Measurements from ENCODE around the gene KDM2A.

Gene KDM2A

DNA sequence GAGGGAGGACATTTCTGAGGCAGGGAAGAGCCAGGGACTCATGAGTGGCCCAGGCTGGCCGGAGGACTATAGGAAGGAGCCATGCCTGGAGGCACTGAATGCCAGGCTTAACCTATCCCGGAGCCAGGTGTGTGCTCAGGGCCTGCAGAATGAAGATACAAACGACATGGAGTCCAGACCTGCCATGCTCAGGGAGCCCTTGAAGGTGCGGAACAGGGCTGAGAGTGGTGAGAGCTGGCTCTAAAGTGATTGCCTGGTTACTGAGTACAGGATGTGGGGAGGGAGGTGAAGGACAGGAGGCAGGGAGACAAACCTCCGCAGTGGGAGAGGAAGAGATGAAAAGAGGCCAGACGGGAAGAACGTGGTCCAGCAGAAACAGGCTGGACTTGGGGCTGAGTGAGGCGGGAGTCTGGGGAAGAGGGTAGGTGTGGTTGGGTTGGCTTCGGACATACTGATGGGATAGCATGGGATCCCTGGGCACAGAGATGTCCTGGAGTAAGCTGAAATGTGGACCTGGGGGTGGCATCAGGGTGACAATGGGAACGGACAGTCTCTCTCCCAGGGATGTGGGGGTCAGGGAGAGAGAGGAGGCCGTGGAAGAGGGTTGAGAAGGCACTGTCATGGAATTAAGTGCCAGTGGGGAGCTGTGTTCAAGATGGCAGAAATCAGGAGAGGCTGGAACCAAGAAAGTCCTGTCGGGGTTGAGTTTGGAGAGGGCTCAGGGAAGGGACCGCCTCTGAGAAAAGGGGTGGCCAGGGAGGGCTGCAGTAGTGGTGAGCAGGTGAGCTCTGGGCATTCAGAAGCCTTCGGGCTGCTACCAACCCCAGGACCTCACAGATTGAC is 168.5 kb downstream of the KDM2A start:
- Histone ChIP-seq H2AFZ (ENCODE audit: low read depth, low read length) (peak overlapping the region; percentile 46; the same call in 1 of the 2 replicates), H3K27ac (ENCODE audit: low read length) (peak overlapping the region; percentile 100), H3K9ac (ENCODE audit: low read depth, low read length) (peak overlapping the region; percentile 99), H3K36me3 (ENCODE audit: insufficient read depth, low read length) (peaks cover 82% of the 10 kb centered on the region), H3K4me2 (ENCODE audit: insufficient read depth, low read length) (peak overlapping the region; percentile 75), H3K79me2 (ENCODE audit: insufficient read depth, low read length) (peaks cover 56% of the 10 kb centered on the region), H3K4me1 (ENCODE audit: insufficient read depth, low read length) (peaks cover 76% of the 10 kb centered on the region), H3K9me3 (ENCODE audit: insufficient read depth, low read length, severe bottlenecking) (no peaks in the 10 kb centered on the region), H4K20me1 (ENCODE audit: insufficient read depth, low read length) (0 out of 2 replicates have a peak, but pooled peaks cover 8% of the 10 kb centered on the region), H3K27me3 (ENCODE audit: insufficient read depth, low read length, poor library complexity) (no peaks in the 10 kb centered on the region), H3K4me3 (ENCODE audit: low read depth in 1 of 2, low read length in 2 of 2) (peak overlapping the region; percentile 42 to 78; a peak in 3 of 4 replicates)
- TF ChIP-seq, protein P1, sequence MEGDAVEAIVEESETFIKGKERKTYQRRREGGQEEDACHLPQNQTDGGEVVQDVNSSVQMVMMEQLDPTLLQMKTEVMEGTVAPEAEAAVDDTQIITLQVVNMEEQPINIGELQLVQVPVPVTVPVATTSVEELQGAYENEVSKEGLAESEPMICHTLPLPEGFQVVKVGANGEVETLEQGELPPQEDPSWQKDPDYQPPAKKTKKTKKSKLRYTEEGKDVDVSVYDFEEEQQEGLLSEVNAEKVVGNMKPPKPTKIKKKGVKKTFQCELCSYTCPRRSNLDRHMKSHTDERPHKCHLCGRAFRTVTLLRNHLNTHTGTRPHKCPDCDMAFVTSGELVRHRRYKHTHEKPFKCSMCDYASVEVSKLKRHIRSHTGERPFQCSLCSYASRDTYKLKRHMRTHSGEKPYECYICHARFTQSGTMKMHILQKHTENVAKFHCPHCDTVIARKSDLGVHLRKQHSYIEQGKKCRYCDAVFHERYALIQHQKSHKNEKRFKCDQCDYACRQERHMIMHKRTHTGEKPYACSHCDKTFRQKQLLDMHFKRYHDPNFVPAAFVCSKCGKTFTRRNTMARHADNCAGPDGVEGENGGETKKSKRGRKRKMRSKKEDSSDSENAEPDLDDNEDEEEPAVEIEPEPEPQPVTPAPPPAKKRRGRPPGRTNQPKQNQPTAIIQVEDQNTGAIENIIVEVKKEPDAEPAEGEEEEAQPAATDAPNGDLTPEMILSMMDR (IDR thresholded peaks at IDR 0.05; ENCODE audit: borderline replicate concordance, extremely low read depth, low read length, poor library complexity, severe bottlenecking): no peak
- no peak for TF ChIP-seq EZH2 (IDR thresholded peaks at IDR 0.05; ENCODE audit: borderline replicate concordance, low read depth, low read length, severe bottlenecking)
- DNase-seq (peak; percentile 63), ATAC-seq (ENCODE audit: insufficient read depth, low read depth) (peak; percentile 27)

DNA sequence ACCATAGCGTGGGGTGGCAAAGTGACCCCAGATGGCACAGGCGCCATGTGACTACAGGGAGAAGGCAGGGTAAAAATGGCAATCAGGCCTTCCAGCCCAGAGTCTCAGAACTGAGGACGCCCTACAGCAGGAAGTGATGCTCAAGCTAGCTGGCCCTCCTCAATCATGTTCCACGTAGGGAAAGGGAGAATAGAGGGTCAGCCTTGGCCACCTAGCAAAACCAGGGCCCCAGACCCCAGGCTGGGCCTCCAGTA is 169.1 kb downstream of the KDM2A start:
- H3K79me2 ChIP-seq (ENCODE audit: insufficient read depth, low read length): peaks cover 57% of the 10 kb centered on the region
- peak; percentile 32 for ATAC-seq (ENCODE audit: insufficient read depth, low read depth)
- TF ChIP-seq, protein P1 (IDR thresholded peaks at IDR 0.05; ENCODE audit: borderline replicate concordance, extremely low read depth, low read length, poor library complexity, severe bottlenecking): no peak
- no peak for TF ChIP-seq EZH2 (IDR thresholded peaks at IDR 0.05; ENCODE audit: borderline replicate concordance, low read depth, low read length, severe bottlenecking)
- H2AFZ ChIP-seq (ENCODE audit: low read depth, low read length): peak overlapping the region; percentile 46; the same call in 1 of the 2 replicates
- H3K36me3 ChIP-seq (ENCODE audit: insufficient read depth, low read length): peaks cover 82% of the 10 kb centered on the region
- peaks cover 79% of the 10 kb centered on the region for H3K4me1 ChIP-seq (ENCODE audit: insufficient read depth, low read length)
- H3K4me3 ChIP-seq (ENCODE audit: low read depth in 1 of 2, low read length in 2 of 2): peak overlapping the region; percentile 42 to 78; a peak in 3 of 4 replicates
- H3K4me2 ChIP-seq (ENCODE audit: insufficient read depth, low read length): peak overlapping the region; percentile 75
- H3K27me3 ChIP-seq (ENCODE audit: insufficient read depth, low read length, poor library complexity): no peaks in the 10 kb centered on the region
- no peak for DNase-seq
- peak overlapping the region; percentile 100 for H3K27ac ChIP-seq (ENCODE audit: low read length)
- peak overlapping the region; percentile 99 for H3K9ac ChIP-seq (ENCODE audit: low read depth, low read length)
- no peaks in the 10 kb centered on the region for H3K9me3 ChIP-seq (ENCODE audit: insufficient read depth, low read length, severe bottlenecking)
- 0 out of 2 replicates have a peak, but pooled peaks cover 8% of the 10 kb centered on the region for H4K20me1 ChIP-seq (ENCODE audit: insufficient read depth, low read length)

DNA sequence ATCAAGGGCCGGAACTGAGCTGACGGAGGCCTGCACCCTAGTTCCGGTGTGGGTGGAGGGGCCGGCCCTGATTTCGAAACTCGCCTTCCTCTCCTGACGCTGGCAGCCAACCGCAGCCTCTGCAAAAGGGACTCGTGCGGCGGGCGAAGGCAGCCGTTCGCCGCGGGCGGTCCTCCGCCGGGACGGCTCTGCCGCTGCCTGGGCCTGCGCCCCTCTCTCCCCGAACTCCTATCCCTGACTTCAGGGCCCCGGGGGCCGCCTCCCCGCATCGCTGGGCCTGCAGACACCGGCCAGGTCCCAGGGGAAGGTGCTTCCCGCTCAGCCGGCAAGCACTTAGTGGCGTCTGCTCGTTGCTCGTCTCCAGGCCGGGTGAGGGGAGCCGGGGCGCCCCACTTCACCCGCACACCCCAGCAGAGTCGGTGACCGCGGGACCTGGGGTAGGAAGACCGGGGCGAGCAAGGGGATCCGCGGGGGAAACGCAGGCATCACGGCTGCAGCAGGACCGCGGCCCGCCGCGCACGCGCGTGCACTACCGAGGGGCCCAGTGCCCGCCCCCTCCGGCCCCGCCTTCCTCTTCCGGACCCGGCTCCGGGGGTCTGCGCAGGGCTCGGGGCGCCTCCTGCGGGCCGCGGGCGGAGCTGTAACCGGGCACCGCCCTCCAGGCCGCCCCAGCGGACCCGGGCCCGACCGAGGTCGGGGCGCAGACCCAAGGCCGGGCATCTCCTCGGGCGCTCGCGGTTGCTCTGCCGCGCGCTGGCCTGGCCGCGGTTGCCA is 169.6 kb downstream of the KDM2A start:
- Histone ChIP-seq H3K9me3 (ENCODE audit: insufficient read depth, low read length, severe bottlenecking) (no peaks in the 10 kb centered on the region), H2AFZ (ENCODE audit: low read depth, low read length) (peak overlapping the region; percentile 68), H3K4me3 (ENCODE audit: low read depth in 1 of 2, low read length in 2 of 2) (peak overlapping the region; percentile 42 to 78), H3K36me3 (ENCODE audit: insufficient read depth, low read length) (peaks cover 81% of the 10 kb centered on the region), H3K4me1 (ENCODE audit: insufficient read depth, low read length) (peaks cover 78% of the 10 kb centered on the region), H3K4me2 (ENCODE audit: insufficient read depth, low read length) (peak overlapping the region; percentile 75), H3K9ac (ENCODE audit: low read depth, low read length) (peak overlapping the region; percentile 99), H3K79me2 (ENCODE audit: insufficient read depth, low read length) (peaks cover 59% of the 10 kb centered on the region), H4K20me1 (ENCODE audit: insufficient read depth, low read length) (0 out of 2 replicates have a peak, but pooled peaks cover 8% of the 10 kb centered on the region), H3K27ac (ENCODE audit: low read length) (peak overlapping the region; percentile 100), H3K27me3 (ENCODE audit: insufficient read depth, low read length, poor library complexity) (no peaks in the 10 kb centered on the region)
- ATAC-seq (ENCODE audit: insufficient read depth, low read depth): peak; percentile 74
- TF ChIP-seq, protein P1 (IDR thresholded peaks at IDR 0.05; ENCODE audit: borderline replicate concordance, extremely low read depth, low read length, poor library complexity, severe bottlenecking): peak; percentile 75
- TF ChIP-seq EZH2 (IDR thresholded peaks at IDR 0.05; ENCODE audit: borderline replicate concordance, low read depth, low read length, severe bottlenecking): no peak
- DNase-seq: peak; percentile 93
